ENCODE measurements around the gene PWP2. TPM values are rescaled to one million over a fixed set of nuclear protein-coding genes. Genes with fewer than 3 reads are reported as not detected.
"Not testable (repeated sequence)": the region's sequence is repeated elsewhere in the genome, so short reads cannot be mapped to it uniquely, and the experiment has no call there.

Gene PWP2
- polyA plus RNA-seq (2011; rRNA removed) (12.1 and 20.5 TPM in 2 replicates), polyA minus RNA-seq (2011; rRNA and poly(A)+ RNA removed) (14.1 and 18.6 TPM in 2 replicates)

DNA sequence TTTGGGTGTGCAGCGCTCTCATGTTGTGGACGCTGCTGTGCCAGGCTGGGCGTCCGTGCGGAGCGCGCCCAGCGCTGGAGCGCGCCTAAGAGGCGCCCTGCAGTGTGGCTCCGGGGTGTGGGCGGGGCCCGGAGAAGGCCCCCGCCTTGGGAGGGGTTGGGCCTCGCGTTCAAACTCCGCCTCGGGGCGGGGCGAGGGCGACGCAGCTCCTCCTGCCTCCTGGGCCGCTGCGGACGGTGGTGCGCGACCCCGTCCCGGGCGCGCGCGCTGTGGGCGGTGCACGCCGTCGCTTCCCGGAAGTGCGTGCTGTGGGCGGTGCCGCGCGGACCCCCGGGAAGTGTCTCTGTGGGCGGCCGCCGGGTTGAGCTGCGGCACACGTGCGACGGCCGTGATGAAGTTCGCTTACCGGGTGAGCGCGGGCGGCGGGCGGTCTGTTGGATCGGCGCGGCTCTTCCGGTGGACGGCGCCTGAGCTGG, at the start of gene PWP2:
Gene PWP2, plus strand, starts transcription at position 374 of the 476 bp plus-strand sequence. Its CDS starts 18 bp downstream, at position 392.
- CTCF ChIA-PET; DNase-seq (ENCODE audit: low read depth); H3K27me3 ChIP-seq (ENCODE audit: control insufficient read depth, insufficient read depth, low read length); POLR2A ChIA-PET; H3K36me3 ChIP-seq (ENCODE audit: control insufficient read depth, insufficient read depth, low read length): not testable (repeated sequence)
- H3K4me3 ChIP-seq (ENCODE audit: low read depth, low read length) = peak within 1 kb of the TSS; percentile 33

GRCh38 chr21:44057960-44058651, 49.1 kb upstream of the PWP2 start:
- Histone ChIP-seq H3K27me3 (ENCODE audit: control insufficient read depth, insufficient read depth, low read length) (no peaks in the 10 kb centered on the region), H3K36me3 (ENCODE audit: control insufficient read depth, insufficient read depth, low read length) (peaks cover 12% of the 10 kb centered on the region), H3K4me3 (ENCODE audit: low read depth, low read length) (no peak overlapping the region)
- CTCF ChIA-PET = interaction anchor here (1.1 to 2.8 kb wide), 2 partner anchors 14 to 16 kb away, joined by 5 to 7 read pairs; no protein-coding TSS in a partner anchor
- POLR2A ChIA-PET = no interaction called here
- DNase-seq (ENCODE audit: low read depth) = no peak
- no peak for TF ChIP-seq CTCF (IDR thresholded peaks at IDR 0.05; ENCODE audit: insufficient read depth, low read depth, low read length)

- H3K27me3 ChIP-seq (ENCODE audit: control insufficient read depth, insufficient read depth, low read length) = no peaks in the 10 kb centered on the region
- peaks cover 13% of the 10 kb centered on the region for H3K36me3 ChIP-seq (ENCODE audit: control insufficient read depth, insufficient read depth, low read length)
- POLR2A ChIA-PET = no interaction called here
- CTCF ChIA-PET = interaction anchor here (0.9 to 2.8 kb wide), 3 partner anchors 13 to 29 kb away, joined by 3 to 7 read pairs (median 5); no protein-coding TSS in a partner anchor
- no peak for DNase-seq (ENCODE audit: low read depth)
- TF ChIP-seq CTCF (IDR thresholded peaks at IDR 0.05; ENCODE audit: insufficient read depth, low read depth, low read length) = no peak
- H3K4me3 ChIP-seq (ENCODE audit: low read depth, low read length) = no peak overlapping the region
Observed at GRCh38 chr21:44058652-44058964, 48.6 kb upstream of the PWP2 start.

DNA sequence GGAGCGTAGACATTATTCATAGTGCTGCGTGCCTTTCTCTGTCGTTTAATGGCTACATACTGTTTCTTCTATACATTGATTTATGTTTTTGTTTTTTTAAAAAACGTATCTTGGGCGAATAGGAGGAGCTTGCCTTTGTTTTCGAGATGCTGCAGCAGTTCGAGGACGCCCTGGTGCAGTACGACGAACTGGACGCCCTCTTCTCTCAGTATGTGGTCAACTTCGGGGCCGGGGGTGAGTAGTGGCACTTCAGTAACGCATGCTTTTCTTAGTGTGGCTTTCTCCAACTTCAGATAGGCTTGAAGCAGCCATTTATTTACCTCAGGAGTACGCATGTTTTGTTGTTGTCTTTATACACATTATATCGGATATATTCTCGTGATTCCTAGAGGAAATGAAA, 48.2 kb upstream of the PWP2 start:
- POLR2A ChIA-PET = no interaction called here
- H3K4me3 ChIP-seq (ENCODE audit: low read depth, low read length) = no peak overlapping the region
- CTCF ChIA-PET = interaction anchor here (0.9 to 2.8 kb wide), 3 partner anchors 15 to 29 kb away, joined by 3 to 7 read pairs (median 3); no protein-coding TSS in a partner anchor
- no peak for DNase-seq (ENCODE audit: low read depth)
- no peaks in the 10 kb centered on the region for H3K27me3 ChIP-seq (ENCODE audit: control insufficient read depth, insufficient read depth, low read length)
- no peak for TF ChIP-seq CTCF (IDR thresholded peaks at IDR 0.05; ENCODE audit: insufficient read depth, low read depth, low read length)
- H3K36me3 ChIP-seq (ENCODE audit: control insufficient read depth, insufficient read depth, low read length) = peaks cover 14% of the 10 kb centered on the region

DNA sequence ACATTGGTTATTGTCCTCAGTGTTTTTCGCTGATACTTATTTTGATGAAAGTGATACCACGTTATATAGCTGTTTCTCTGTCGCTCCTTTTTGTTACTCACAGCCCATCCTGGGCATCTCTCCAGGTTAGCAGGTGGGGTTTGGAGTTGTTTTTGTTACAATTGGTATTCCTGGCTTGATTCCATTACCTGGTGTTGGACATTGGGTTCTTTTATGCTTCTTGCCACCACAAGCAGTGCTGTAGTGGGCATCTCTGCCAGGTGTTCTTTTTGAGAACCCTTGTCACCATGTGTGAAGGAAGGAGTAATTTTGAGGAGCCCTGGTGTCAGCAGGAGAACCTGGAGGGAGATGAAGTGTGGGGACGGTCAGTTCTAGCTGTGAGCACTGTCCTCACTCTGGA, 47.5 kb upstream of the PWP2 start:
- no peak for DNase-seq (ENCODE audit: low read depth)
- Histone ChIP-seq H3K4me3 (ENCODE audit: low read depth, low read length) (no peak overlapping the region), H3K36me3 (ENCODE audit: control insufficient read depth, insufficient read depth, low read length) (peaks cover 16% of the 10 kb centered on the region), H3K27me3 (ENCODE audit: control insufficient read depth, insufficient read depth, low read length) (no peaks in the 10 kb centered on the region)
- ChIA-PET POLR2A (no interaction called here), CTCF (interaction anchor here (0.9 to 1.2 kb wide), 2 partner anchors 25 to 30 kb away, joined by 3 read pairs; no protein-coding TSS in a partner anchor)
- no peak for TF ChIP-seq CTCF (IDR thresholded peaks at IDR 0.05; ENCODE audit: insufficient read depth, low read depth, low read length)
